Kidney glomerular epithelial cell (primary cell): Measurements from ENCODE around the gene DDX28.
"Not testable (repeated sequence)": the region's sequence is repeated elsewhere in the genome, so short reads cannot be mapped to it uniquely, and the experiment has no call there.

Source experiments
- DNase-seq: peaks from one replicate; lab custom pipeline; 2025; lab: John Stamatoyannopoulos, UW

The DDX28 gene

DNA sequence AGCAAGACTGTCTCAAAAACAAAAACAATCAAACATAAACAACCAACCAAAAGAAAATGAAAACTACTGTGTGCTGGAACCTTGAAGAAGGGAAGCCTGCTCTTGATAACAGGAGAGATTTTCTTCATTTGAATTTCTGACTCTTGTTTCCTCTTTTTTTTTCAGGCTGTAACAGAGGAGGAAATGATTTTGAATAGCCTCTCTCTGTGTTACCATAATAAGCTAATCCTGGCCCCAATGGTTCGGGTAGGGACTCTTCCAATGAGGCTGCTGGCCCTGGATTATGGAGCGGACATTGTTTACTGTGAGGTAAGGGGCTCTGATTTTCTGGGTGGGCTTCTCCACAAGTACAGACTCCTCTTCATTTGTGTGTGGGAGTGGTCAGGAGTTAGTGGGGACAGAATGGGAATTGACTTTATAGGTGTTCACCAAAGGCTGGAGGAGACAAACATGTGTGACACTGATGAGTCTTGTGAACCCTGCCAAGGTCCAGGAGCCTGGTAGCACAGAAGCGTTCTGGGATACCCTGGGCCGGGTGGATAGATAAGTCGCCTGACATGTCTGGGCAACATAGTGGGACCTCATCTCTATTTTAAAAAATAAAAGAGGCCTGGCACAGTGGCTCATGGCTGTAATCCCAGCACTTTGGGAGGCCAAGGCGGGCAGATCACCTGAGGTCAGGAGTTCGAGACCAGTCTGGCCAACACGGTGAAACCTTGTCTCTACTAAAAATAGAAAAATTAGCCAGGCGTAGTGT lies 15.0 kb upstream of the DDX28 start:
- no peak for DNase-seq

DNA sequence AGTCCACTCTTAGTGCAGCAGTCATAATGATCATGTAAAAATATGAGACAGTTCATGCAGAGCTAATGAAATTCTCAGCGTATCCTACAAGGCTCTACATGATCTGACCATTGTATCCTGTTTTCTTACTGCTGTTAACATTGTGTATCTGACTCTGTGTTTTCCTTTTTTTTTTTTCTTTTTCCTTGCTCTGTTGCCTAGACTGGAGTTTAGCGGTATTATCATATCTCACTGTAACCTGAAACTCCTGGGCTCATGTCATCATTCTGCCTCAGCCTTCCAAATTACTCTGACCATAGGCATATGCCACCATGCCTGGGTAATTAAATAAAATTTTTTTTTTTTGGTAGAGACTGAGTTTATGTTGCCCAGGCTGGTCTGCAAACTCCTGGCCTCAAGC lies 12.2 kb upstream of the DDX28 start:
- no peak for DNase-seq

DNA sequence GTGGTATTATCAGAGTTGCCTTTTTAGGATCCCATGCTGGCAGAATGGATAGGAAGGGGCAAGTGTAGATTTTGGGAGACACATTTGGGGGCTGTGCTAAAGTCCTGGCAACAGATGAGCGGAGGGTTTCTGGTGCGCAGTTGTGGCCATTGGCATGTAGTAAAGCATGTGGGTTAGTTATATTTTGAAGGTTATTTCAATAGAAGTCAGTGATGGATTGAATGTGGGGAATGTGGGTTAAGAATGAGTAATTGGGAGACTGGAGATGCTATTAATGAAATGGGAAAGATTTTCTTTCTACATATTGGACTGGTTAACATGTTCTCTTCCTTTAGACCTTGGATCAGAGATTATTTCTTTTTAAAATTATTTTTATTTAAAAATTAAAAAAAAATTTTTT lies 10.1 kb upstream of the DDX28 start:
- no peak for DNase-seq

DNA sequence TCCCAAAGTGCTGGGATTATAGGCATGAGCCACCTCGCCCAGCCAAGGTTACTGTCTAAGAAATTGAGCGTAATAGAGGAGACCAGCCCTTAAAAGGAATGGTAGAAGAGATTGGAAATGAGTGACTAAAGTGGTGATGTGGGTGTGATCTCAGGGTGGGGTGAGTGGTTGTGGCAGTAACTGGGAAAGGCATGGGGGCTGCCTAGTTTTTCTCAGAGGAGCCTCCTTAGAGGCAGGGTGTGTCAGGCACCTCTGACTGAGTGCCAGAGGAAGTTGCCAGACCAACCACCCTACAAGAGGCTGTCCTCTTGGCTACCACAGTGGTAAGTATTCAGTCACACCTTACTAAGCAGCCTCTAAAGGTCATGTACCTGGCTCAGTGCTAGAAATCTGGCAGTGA lies 8.9 kb upstream of the DDX28 start:
- DNase-seq = no peak

DNA sequence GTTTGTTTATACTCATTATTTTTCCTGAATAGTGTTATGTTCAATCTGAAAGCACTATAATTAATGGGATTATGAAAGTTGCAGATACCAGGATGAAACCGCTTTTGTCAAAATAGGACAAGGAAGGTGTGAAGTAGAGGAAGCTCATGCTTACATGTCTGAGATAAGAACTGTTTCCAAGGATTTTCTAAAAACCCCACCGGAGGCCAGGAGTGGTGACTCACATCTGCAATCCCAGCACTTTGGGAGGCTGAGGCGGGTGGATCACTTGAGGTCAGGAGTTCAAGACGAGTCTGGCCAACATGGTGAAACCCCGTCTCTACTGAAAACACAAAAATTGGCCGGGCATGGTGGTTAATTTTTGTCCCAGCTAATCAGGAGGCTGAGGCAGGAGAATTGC lies 7.1 kb upstream of the DDX28 start:
- not testable (repeated sequence) for DNase-seq

DNA sequence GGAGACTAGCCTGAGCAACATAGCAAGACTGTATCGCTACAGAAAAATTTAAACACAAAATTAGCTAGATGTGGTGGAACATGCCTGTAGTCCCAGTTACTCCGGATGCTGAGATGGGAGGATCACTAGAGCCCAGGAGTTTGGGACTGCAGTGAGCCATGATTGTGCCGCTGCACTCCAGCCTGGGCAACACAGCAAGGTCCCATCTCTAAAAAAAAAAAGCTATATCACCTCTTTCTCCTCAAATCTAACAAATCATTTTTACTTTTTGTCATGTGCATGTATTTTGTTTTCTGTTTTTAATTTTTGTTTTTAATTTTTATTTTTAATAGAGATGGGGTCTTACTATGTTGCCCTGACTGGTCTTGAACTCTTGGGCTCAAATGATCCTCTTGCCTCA lies 6.0 kb upstream of the DDX28 start:
- DNase-seq = no peak

DNA sequence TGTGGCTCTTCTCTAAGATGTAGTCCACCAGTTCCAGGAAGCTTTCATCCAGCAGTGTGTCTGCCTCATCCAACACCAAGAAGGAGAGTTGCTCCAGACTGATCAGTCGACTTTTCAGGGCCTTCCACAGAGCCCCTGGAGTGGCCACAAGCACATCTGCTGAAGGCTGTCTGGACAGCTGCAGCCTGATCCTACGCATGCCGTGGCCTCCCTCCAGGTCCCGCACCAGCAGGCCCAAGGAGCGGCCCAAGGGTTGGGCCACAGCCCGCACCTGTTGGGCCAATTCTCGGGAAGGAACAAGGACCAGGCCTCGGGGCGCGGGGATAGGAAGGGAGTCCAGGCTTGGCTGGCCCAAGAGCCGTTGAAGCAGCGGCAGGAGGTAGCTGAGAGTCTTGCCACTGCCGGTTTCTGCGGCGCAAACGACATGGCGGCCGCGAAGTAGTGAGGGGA lies 729 bp downstream of the DDX28 start:
- no peak for DNase-seq

DNA sequence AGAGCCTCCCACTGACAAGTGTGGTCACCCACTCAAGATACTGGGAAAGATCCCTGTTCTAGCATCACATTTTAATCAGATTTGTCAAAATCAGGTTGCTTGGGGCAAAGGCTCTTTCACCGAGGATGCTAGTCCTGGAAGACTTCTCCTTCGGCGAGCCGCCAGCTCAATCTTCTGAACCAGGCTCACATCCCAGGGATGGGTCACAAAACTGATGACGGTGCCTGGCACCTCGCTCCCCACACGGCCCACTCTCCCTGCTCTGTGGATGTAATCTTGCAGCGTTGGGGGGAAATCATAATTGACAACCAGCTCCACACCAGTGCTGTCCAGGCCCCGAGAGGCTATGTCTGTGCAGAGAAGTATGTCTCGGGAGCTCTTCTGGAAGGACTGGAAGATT lies 1.5 kb downstream of the DDX28 start:
- DNase-seq = no peak

DNA sequence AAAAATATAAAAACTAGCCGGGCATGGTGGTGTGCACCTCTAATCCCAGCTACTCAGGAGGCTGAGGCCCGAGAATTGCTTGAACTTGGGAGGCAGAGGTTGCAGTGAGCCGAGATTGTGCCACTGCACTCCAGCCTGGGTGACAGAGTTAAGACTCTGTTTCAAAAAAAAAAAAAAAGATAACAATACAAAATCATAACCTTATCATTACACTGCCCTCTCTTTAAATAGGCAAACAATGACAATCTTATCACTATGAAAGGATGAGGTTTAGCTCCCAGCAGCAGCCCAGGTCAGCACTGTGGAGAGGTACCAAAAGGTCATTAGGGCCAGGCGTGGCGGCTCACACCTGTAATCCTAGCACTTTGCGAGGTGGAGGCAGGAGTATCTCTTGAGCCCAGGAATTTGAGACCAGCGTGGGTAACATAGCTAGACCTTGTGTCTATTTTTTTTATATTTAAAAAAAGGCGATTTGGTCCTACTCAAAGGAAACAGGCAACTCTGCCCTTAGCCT lies 3.8 kb downstream of the DDX28 start:
- no peak for DNase-seq

DNA sequence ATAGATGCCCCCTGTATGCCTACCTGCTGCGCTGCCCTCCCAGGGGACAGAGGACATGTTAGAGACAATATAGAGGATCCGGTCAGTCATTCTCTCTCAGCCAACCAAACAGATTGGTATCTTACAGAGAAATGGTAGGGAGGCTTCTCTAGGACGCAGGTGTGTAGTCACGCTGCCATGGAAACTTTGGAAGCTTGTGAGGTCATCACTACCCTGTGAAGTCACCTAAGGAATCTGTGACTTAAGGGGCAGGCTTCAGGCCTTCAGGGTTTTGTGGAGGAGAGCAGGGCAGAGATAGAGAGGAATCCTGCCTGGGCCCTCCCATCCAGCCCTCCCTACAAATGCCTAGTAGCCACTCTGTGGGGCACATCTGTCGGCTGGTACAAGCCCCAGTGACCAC lies 7.4 kb downstream of the DDX28 start, which contains the start of gene DPEP2NB:
DPEP2NB (minus strand) TSS at position 231 of the 400 bp plus-strand sequence; CDS start at position 90, 141 bp downstream.
- no peak for DNase-seq

DNA sequence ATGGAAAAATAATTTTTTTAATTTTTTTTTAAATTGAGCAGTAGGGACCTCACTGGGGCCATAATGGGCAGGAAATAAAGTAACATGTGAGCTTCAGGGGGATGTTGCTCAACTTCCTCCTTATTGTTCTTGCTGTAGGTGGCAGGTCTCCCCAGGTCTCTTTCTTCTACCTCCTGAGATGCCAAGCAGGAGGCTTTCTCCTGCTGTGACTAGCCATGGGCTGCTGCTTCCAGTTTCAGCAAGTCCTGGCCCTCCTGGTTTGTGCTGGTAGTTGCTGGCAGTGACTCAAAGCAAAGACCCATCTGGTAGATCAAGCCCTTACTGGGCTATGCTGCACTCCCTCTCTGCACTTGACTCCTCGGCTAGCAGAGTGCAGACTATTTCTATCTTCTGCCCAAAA lies 9.6 kb downstream of the DDX28 start:
- no peak for DNase-seq

DNA sequence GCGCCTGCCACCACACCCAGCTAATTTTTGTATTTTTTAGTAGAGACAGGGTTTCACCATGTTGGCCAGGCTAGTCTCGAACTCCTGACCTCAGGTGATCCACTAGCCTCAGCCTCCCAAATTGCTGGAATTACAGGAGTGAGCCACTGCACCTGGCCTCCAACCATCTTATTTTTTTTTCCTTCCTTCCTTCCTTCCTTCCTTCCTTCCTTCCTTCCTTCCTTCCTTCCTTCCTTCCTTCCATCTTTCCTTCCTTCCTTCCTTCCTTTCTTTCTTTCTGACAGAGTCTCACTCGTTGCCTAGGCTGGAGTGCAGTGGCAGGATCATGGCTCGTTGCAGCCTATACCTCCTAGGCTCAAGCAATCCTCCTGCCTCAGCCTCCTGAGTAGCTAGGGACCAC lies 13.2 kb downstream of the DDX28 start:
- DNase-seq = not testable (repeated sequence)

DNA sequence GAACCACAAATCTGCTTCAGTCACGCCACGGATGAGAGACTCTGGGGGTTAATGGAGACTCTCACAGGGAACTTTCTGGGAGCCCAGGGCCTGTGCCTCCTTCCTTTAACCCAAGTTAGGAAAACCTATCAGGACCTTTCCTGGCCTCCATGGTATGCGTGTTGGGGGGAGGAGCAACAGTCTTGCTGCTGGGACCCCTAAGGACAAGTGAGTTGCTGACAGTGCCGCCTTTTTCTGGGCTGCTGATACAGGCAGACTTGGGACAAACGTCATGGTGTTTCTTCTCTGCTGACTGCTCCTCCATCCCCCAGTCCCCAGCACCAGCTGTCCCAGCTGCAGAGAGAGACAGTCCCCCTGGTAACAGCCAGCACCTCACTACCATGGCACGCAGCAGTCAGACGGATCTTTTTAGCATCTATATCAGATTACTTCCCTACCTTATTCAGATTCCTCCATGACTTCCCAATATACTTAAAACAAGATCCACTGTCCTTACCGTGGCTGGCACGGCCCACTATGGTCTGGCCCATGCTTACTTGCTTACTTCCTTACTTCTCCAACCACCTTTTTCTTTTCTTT lies 13.8 kb downstream of the DDX28 start:
- no peak for DNase-seq

DNA sequence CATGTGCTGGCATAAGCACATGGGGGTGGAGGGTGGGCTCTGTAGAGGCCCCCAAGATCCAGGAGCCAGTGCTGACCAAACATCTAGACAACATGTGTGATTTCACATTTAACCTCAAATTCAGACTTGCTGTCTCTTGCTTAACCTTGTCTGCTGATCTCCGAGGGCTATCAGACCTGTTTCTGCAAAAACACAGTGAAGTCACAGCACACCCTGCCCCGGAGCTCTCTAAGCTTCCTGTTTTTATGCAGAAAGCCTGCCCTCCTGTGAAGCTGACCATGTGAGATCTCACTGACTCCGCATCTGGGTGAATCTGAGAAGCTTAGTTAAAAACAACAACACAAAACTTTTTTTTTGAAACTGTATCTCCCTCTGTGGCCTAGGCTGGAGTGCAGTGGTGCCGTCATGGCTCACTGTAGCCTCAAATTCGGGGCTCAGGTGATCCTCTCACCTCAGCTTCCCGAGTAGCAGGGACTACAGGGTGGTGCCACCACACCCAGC lies 17.2 kb downstream of the DDX28 start:
- no peak for DNase-seq

DNA sequence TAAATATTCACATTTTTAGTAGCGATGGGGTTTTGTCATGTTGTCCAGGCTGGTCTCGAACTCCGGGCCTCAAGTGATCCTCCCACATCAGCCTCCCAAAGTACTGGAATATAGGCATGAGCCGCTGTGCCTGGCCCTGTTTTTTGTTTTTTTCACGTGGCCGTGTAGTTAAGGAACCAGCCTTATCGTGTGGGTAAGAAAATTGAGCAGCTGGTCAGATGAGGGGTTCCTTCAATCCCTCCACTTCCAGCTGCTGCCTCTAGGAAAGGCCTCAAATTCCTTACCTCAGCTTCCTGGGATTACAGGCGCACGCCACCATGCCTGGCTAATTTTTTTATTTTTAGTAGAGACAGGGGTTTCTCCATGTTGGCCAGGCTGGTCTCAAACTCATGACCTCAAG lies 17.8 kb downstream of the DDX28 start:
- DNase-seq = no peak

DNA sequence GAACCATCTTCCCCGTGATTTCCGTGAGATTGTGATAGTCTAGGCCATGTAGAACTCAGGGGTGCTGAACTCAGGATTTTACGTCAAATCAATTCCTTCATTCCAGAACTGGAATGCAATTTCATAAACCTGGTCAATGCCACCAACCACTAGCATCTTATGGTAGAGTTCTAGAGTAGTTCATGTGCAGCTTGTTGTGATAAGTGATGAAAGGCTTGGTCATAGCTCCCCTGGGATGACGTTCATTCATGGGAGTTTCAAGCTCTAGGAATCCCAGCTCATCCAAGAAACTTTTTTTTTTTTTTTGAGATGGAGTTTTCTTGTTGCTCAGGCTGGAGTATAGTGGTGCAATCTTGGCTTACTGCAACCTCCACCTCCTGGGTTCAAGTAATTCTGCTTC lies 20.0 kb downstream of the DDX28 start:
- DNase-seq = no peak

DNA sequence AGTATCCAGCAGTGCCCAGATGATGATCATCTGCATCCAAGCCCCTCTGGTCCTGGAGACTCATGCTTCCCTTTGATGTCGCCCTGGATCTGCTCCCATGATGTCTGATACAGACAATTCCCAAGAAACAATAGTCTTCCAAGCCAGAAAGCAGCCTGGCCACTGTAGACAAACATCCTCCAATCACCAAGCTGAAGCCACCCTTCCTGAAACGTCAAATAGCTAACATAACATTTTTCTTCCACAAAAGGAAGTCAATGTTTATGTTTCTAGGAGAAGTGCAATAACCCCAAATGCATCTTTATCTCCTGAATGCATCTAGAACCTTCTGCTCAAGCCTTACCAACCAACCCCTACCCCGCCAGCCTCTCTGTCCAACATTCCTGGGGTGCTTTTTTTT lies 22.6 kb downstream of the DDX28 start:
- DNase-seq = no peak

DNA sequence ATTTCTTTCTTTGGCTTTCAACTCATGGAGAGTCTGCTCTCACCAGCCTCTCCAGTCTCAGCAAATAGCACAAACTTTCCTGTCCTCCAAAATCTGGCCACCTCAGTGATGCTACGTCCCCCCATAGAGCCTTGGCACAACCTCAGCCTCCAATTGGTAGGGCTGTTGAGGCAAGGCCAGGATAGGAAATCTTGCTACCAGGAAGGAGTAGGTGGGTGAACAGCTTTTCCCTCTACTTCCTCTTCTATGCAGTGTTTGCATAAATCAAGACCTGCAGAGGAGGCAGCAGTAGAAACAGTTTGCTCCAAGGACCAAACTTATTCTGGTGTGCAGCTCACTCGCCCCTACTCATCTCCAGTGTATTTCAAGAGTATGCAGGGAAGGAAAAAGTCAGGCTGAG lies 23.0 kb downstream of the DDX28 start:
- no peak for DNase-seq

DNA sequence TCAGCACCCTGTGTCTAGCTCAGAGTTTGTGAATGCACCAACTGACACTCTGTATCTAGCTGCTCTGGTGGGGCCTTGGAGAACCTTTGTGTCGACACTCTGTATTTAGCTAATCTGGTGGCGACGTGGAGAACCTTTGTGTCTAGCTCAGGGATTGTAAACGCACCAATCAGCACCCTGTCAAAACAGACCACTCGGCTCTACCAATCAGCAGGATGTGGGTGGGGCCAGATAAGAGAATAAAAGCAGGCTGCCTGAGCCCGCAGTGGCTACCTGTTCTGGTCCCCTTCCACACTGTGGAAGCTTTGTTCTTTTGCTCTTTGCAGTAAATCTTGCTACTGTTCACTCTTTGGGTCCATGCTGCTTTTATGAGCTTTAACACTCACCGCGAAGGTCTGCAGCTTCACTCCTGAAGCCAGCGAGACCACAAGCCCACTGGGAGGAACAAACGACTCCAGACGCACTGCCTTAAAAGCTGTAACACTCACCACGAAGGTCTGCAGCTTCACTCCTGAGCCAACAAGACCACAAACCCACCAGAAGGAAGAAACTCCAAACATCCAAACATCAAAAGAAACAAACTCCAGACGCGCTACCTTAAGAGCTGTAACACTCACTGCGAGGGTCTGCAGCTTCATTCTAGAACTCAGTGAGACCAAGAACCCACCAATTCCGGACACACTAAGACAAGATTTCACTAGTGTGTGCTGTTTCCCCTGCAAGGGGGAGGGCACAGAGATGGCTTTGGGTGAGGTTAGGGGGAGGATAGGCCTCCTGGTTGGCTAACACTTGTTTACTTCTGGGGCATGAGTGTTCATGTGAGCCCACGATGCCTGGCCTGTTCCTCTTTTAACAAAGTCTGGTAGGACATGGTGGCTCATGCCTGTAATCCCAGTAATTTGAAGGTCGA lies 24.0 kb downstream of the DDX28 start, which contains the start of gene DPEP2:
DPEP2 (minus strand) TSS at position 706 of the 910 bp plus-strand sequence. CDS start 6,272 bp downstream, outside the sequence.
- DNase-seq = not testable (repeated sequence)

DNA sequence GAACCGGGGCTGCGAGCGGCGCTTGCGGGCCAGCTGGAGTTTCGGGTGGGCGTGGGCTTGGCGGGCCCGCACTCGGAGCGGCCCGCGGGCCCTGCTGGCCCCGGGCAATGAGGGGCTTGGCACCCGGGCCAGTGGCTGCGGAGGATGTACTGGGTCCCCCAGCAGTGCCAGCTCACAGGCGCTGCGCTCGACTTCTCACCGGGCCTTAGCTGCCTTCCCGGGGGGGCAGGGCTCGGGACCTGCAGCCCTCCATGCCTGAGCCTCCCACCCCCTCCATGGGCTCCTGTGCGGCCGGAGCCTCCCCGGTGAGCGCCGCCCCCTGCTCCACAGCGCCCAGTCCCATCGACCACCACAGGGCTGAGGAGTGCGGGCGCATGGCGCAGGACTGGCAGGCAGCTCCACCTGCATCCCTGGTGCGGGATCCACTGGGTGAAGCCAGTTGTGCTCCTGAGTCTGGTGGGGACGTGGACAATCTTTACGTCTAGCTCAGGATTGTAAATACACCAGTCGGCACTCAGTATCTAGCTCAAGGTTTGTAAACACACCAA lies 24.7 kb downstream of the DDX28 start:
- DNase-seq = not testable (repeated sequence)

DNA sequence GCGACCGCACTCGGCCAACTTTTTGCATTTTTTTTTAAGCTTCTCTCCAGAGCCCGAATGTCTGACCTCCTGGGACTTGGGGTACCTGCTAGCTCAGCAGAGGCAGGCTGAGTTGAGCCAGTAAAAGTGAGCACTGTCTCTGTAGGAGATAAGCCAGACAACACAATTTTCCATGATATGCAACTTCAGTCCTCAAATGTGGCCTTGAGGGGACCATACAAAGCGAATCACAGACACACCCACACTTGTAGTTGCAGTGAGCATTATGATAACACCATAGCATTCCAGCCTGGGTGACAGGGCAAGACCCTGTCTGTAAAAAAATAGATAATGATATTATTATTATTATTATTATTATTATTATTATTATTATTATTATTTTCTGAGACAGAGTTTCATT lies 26.4 kb downstream of the DDX28 start:
- no peak for DNase-seq

DNA sequence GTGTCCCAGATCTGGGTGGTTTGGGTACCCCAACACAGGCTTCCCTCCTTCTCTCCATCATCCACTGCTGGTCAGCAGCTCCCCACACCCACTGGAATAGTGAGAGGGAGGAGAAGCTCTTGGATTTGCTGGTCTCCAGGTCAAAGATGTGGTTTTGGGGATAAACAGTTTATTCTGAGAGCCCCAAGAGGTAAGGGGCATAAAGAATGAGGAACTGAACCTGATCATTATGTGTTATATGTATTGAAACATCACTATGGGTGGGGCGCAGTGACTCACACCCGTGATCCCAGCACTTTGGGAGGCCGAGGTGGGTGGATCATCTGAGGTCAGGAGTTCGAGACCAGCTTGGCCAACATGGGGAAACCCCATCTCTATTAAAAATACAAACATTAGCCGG lies 27.6 kb downstream of the DDX28 start:
- no peak for DNase-seq
